K562 (cell line): ENCODE measurements around the gene IL20. TPM values are rescaled to one million over a fixed set of nuclear protein-coding genes. Genes with fewer than 3 reads are reported as not detected.

Experiments
- CREB3 ChIP-seq: fragments of 450-650 bp; conservative IDR thresholded peaks from 2 replicates; pipeline ENCODE4 v1.6.1; 2016; ENCODE audit warnings: missing genetic modification characterization, low read depth, mild to moderate bottlenecking, missing compliant biosample characterization, moderate library complexity
- CREB5 ChIP-seq: fragments of 250-450 bp; sonication (Bioruptor Pico); IDR thresholded peaks from 2 replicates; pipeline ENCODE4 v1.5.0; 2020; ENCODE audit warnings: mild to moderate bottlenecking
- HMGN3 ChIP-seq: IDR thresholded peaks from 2 replicates; pipeline ENCODE4 v1.6.1; 2011; ENCODE audit warnings: borderline replicate concordance, low read depth, mild to moderate bottlenecking, mixed read lengths, low read length; ENCODE audit not compliant: insufficient read length; ENCODE audit errors: extremely low read depth
- MAX ChIP-seq: sonication (generic); formaldehyde crosslinking; IDR thresholded peaks from 2 replicates; pipeline ENCODE4 v1.9.0; 2022; ENCODE audit warnings: mild to moderate bottlenecking, missing genetic modification reagents
- MAZ ChIP-seq, 2 experiments: fragments of 450-650 bp in 1 of 2; sonication (generic) in 1 of 2; formaldehyde crosslinking; IDR thresholded peaks in 1 of 2; conservative IDR thresholded peaks in 1 of 2; 2 replicates each; pipeline versions ENCODE4 v1.4.0 to v1.5.0; 2020; ENCODE audit warnings: mild to moderate bottlenecking in 1 of 2, missing genetic modification reagents in 1 of 2
- NELFE ChIP-seq: IDR thresholded peaks from 2 replicates; pipeline ENCODE4 v1.6.1; 2011; ENCODE audit warnings: mild to moderate bottlenecking; ENCODE audit not compliant: insufficient read depth, insufficient read length
- TFE3 ChIP-seq: fragments of 450-650 bp; formaldehyde crosslinking; IDR thresholded peaks from 2 replicates; pipeline ENCODE4 v1.4.0; 2020; ENCODE audit warnings: mild to moderate bottlenecking, mixed read lengths
- ZBTB40 ChIP-seq, 2 experiments: fragments of 450-650 bp in 1 of 2; sonication (generic) in 1 of 2; formaldehyde crosslinking in 1 of 2; IDR thresholded peaks; 2 replicates each; pipeline versions ENCODE4 v1.7.1 to v1.9.0; 2016 to 2022; ENCODE audit warnings: inconsistent platforms in 1 of 2, mild to moderate bottlenecking in 1 of 2, missing genetic modification reagents in 1 of 2
- ZNF75A ChIP-seq: fragments of 450-650 bp; formaldehyde crosslinking; IDR thresholded peaks from 2 replicates; pipeline ENCODE4 v1.4.0; 2020; ENCODE audit warnings: mild to moderate bottlenecking
- polyA plus RNA-seq, 8 experiments: library from polyadenylated mRNA; depleted of rRNA in 4 of 8; stranded (reverse) in 5 of 8; unstranded in 3 of 8; fragments of >200 nt; fragmentation: Nextera tagmentation in 2 of 8; fragmentation: Illumina TruSeq in 1 of 8; extraction: Ambion mirVana in 2 of 8; extraction: Trizol in 1 of 8; gene quantifications; 2 replicates each; pipeline versions ENCODE4 v1.2.1 to v1.2.3, GENCODE V29; 2011 to 2014; ENCODE audit warnings: inconsistent platforms in 1 of 8, missing spikeins in 1 of 8
- total RNA-seq, 7 experiments: library from RNA; depleted of rRNA in 6 of 7; stranded (reverse); fragments of >200 nt in 6 of 7; fragmentation: Illumina TruSeq in 2 of 7; extraction: Trizol in 2 of 7; gene quantifications; 2 replicates each; pipeline versions ENCODE4 v1.2.1 to v1.2.3, GENCODE V29; 2011 to 2021; ENCODE audit warnings: low replicate concordance in 1 of 7

Gene IL20
- total and polyA plus RNA-seq, 9 of the 15 experiments (the other 6 are each of a cell fraction or from before 2014, with no cell fraction given), result not detected

- TF ChIP-seq MAZ (CRISPR knock-in tag; conservative IDR thresholded peaks at IDR 0.05 in 1 of 2, IDR thresholded peaks at IDR 0.05 in 1 of 2), result peak in 1 of 2 experiments; percentile 38; a peak in 1 of 4 replicates
- no peak for TF ChIP-seq CREB3 (tag)
- no peak for TF ChIP-seq CREB5
- TF ChIP-seq NELFE, result no peak
- TF ChIP-seq ZNF75A (CRISPR knock-in tag), result 0 out of 2 replicates have a peak, but pooled peaks have one; percentile 41
- TF ChIP-seq MAX (CRISPR knock-in tag), result peak; percentile 55
- TF ChIP-seq TFE3 (CRISPR knock-in tag), result no peak
- 0 out of 2 replicates have a peak, but pooled peaks have one; percentile 32 for TF ChIP-seq ZBTB40 (IDR thresholded peaks at IDR 0.05)
- TF ChIP-seq ZBTB40 (CRISPR knock-in tag; IDR thresholded peaks at IDR 0.05), result no peak
- no peak for TF ChIP-seq HMGN3
Observed at GRCh38 chr1:206907304-206907991, 42.0 kb downstream of the IL20 start (continued).
